ENCODE data around the gene PDE4D. TPM values are rescaled to one million over a fixed set of nuclear protein-coding genes. Genes with fewer than 3 reads are reported as not detected.

Gene PDE4D
- total and polyA plus RNA-seq, 2 donors (not counting 1 experiment from before 2014, with no cell fraction given), result 14.9 to 171 TPM

DNA sequence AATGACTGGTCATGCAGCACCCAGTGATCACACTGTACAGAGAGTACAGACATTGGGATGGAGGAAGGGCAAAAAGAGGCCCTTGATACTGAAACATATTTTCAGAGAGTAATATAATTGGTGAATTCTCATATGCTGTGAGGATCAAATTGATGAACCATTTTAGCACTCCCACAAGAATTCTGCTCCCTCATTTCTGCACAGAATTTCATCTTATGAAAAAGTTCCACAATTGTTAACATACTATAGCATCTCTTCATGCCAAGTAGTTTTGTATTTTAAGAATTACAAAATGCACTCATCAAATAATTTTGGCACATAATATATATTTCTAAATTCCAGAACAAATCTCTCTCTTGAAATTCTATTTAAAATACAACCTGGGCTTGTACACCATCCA is 351.2 kb downstream of the PDE4D start:
- Histone ChIP-seq H3K79me2 (ENCODE audit: control insufficient read depth, insufficient read depth, low read length) (no peaks in the 10 kb centered on the region), H3K4me1 (ENCODE audit: control insufficient read depth in 2 of 2, insufficient read depth in 2 of 2, low read length in 2 of 2) (no peaks in the 10 kb centered on the region), H3K4me2 (replicated peaks; ENCODE audit: low read depth, low read length, poor library complexity, severe bottlenecking) (no peak overlapping the region), H4K20me1 (ENCODE audit: control insufficient read depth, insufficient read depth, low read length, poor library complexity, severe bottlenecking) (no peaks in the 10 kb centered on the region), H3K27me3 (replicated peaks in 1 of 4; ENCODE audit: control extremely low read depth in 1 of 4, control insufficient read depth in 3 of 4, insufficient read depth in 4 of 4, low read length in 3 of 4) (no peaks in the 10 kb centered on the region), H3K9me3 (ENCODE audit: control extremely low read depth in 1 of 3, control insufficient read depth in 2 of 3, insufficient read depth in 1 of 3, low read length in 2 of 3) (no peaks in the 10 kb centered on the region), H3K4me3 (ENCODE audit: control extremely low read depth in 1 of 5, extremely low read depth in 1 of 5, insufficient read depth in 1 of 5, low read depth in 2 of 5, low read length in 4 of 5) (no peak overlapping the region), H3K36me3 (replicated peaks in 1 of 2; ENCODE audit: control extremely low read depth in 1 of 2, control insufficient read depth in 1 of 2, extremely low read depth in 1 of 2, insufficient read depth in 2 of 2, low read length in 1 of 2) (no peaks in the 10 kb centered on the region), H2AFZ (ENCODE audit: insufficient read depth, low read depth, low read length, poor library complexity, severe bottlenecking) (no peak overlapping the region), H3K9ac (ENCODE audit: low read length) (no peak overlapping the region), H3K27ac (ENCODE audit: low read length in 2 of 2) (no peak overlapping the region)
- Mint-ChIP-seq H3K27ac (no peak overlapping the region), H3K4me3 (no peak overlapping the region), H3K4me1 (peaks cover 15% of the 10 kb centered on the region), H3K27me3 (no peaks in the 10 kb centered on the region), H3K9me3 (ENCODE audit: insufficient read depth) (no peaks in the 10 kb centered on the region)
- ChIA-PET POLR2A (no interaction called here), CTCF (no interaction called here)
- TF ChIP-seq, protein P1, sequence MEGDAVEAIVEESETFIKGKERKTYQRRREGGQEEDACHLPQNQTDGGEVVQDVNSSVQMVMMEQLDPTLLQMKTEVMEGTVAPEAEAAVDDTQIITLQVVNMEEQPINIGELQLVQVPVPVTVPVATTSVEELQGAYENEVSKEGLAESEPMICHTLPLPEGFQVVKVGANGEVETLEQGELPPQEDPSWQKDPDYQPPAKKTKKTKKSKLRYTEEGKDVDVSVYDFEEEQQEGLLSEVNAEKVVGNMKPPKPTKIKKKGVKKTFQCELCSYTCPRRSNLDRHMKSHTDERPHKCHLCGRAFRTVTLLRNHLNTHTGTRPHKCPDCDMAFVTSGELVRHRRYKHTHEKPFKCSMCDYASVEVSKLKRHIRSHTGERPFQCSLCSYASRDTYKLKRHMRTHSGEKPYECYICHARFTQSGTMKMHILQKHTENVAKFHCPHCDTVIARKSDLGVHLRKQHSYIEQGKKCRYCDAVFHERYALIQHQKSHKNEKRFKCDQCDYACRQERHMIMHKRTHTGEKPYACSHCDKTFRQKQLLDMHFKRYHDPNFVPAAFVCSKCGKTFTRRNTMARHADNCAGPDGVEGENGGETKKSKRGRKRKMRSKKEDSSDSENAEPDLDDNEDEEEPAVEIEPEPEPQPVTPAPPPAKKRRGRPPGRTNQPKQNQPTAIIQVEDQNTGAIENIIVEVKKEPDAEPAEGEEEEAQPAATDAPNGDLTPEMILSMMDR (IDR thresholded peaks at IDR 0.05), result no peak
- no peak for TF ChIP-seq EZH2 (IDR thresholded peaks at IDR 0.05; ENCODE audit: borderline replicate concordance, insufficient read depth, low read depth, low read length, poor library complexity, severe bottlenecking)
- intact Hi-C loops (cut with micrococcal nuclease), result no loop called here
- no peak for ATAC-seq (ENCODE audit: low read depth)
- no peak for DNase-seq

DNA sequence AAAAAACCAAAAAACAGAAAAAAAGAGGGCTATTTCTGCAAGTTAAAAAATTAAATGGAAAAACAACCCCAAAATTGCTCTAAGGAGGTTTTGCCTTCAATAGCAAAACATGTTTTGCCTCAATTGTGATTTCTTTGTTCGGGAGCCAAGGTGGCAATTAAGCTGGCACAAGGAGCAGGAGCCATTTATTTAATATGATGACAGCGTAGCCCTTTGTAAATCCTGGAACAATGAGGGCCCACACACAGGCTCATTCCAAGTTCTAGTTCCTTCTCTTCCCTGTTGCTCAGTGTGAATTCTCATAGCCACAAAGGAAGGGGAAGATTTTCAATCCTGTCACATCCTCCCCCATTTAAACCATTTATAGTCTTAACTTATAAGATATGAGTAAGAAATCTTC is 353.2 kb downstream of the PDE4D start:
- H3K4me1 Mint-ChIP-seq, result peaks cover 15% of the 10 kb centered on the region
- intact Hi-C loops (cut with micrococcal nuclease), result no loop called here

More for the DNA sequence above, 353.2 kb downstream of the PDE4D start:
- CTCF ChIA-PET, result no interaction called here
- TF ChIP-seq, protein P1 (IDR thresholded peaks at IDR 0.05), result no peak
- TF ChIP-seq EZH2 (IDR thresholded peaks at IDR 0.05; ENCODE audit: borderline replicate concordance, insufficient read depth, low read depth, low read length, poor library complexity, severe bottlenecking), result no peak
- H3K36me3 ChIP-seq (replicated peaks in 1 of 2; ENCODE audit: control extremely low read depth in 1 of 2, control insufficient read depth in 1 of 2, extremely low read depth in 1 of 2, insufficient read depth in 2 of 2, low read length in 1 of 2), result no peaks in the 10 kb centered on the region
- no peak overlapping the region for H2AFZ ChIP-seq (ENCODE audit: insufficient read depth, low read depth, low read length, poor library complexity, severe bottlenecking)
- no peak overlapping the region for H3K4me3 ChIP-seq (ENCODE audit: control extremely low read depth in 1 of 5, extremely low read depth in 1 of 5, insufficient read depth in 1 of 5, low read depth in 2 of 5, low read length in 4 of 5)
- H3K9ac ChIP-seq (ENCODE audit: low read length), result no peak overlapping the region
- H3K27ac ChIP-seq (ENCODE audit: low read length in 2 of 2), result no peak overlapping the region
- no peaks in the 10 kb centered on the region for H3K79me2 ChIP-seq (ENCODE audit: control insufficient read depth, insufficient read depth, low read length)
- 100% methylated on average over 1 of the region's 2 CpGs for WGBS (ENCODE audit: insufficient coverage)
- DNase-seq, result no peak
- no peak overlapping the region for H3K4me2 ChIP-seq (replicated peaks; ENCODE audit: low read depth, low read length, poor library complexity, severe bottlenecking)
- no peaks in the 10 kb centered on the region for H3K4me1 ChIP-seq (ENCODE audit: control insufficient read depth in 2 of 2, insufficient read depth in 2 of 2, low read length in 2 of 2)
- no peak overlapping the region for H3K27ac Mint-ChIP-seq
- ATAC-seq (ENCODE audit: low read depth), result no peak
- no peaks in the 10 kb centered on the region for H3K9me3 Mint-ChIP-seq (ENCODE audit: insufficient read depth)
- no peaks in the 10 kb centered on the region for H4K20me1 ChIP-seq (ENCODE audit: control insufficient read depth, insufficient read depth, low read length, poor library complexity, severe bottlenecking)
- no peaks in the 10 kb centered on the region for H3K9me3 ChIP-seq (ENCODE audit: control extremely low read depth in 1 of 3, control insufficient read depth in 2 of 3, insufficient read depth in 1 of 3, low read length in 2 of 3)
- H3K4me3 Mint-ChIP-seq, result no peak overlapping the region
- POLR2A ChIA-PET, result no interaction called here
- no peaks in the 10 kb centered on the region for H3K27me3 ChIP-seq (replicated peaks in 1 of 4; ENCODE audit: control extremely low read depth in 1 of 4, control insufficient read depth in 3 of 4, insufficient read depth in 4 of 4, low read length in 3 of 4)
- no peaks in the 10 kb centered on the region for H3K27me3 Mint-ChIP-seq
